ENCODE results near the gene CST4. TPM values are rescaled to one million over a fixed set of nuclear protein-coding genes. Genes with fewer than 3 reads are reported as not detected.
A peak's percentile ranks its signal among the peaks of the same experiment; 100 is the strongest.

The CST4 gene
- total and polyA plus RNA-seq, 2 experiments from 2014 or later: not detected

GRCh38 chr20:23657202-23657601, 31.6 kb downstream of the CST4 start:
- Mint-ChIP-seq H3K4me3 (no peak overlapping the region), H3K27ac (no peak overlapping the region), H3K4me1 (peaks cover 5% of the 10 kb centered on the region; the same call in 2 of the 3 replicates), H3K27me3 (ENCODE audit: insufficient read depth, low read depth, poor library complexity) (peaks cover 4% of the 10 kb centered on the region), H3K36me3 (ENCODE audit: low read depth) (no peaks in the 10 kb centered on the region), H3K9me3 (no peaks in the 10 kb centered on the region; the same call in 2 of the 3 replicates)
- DNase-seq (ENCODE audit: low spot score) (no peak), ATAC-seq (peak; percentile 37)
- Histone ChIP-seq H3K27ac (ENCODE audit: low read depth) (no peak overlapping the region), H3K79me2 (replicated peaks; ENCODE audit: insufficient read depth) (no peaks in the 10 kb centered on the region), H3K36me3 (ENCODE audit: insufficient read depth) (no peaks in the 10 kb centered on the region), H3K4me2 (no peak overlapping the region), H2AFZ (0 out of 2 replicates have a peak overlapping the region, but pooled peaks have one; percentile 25), H3K4me3 (no peak overlapping the region), H3K27me3 (ENCODE audit: insufficient read depth) (no peaks in the 10 kb centered on the region), H3K4me1 (ENCODE audit: insufficient read depth) (no peaks in the 10 kb centered on the region), H3F3A (replicated peaks; ENCODE audit: low read depth) (no peaks in the 10 kb centered on the region), H4K20me1 (replicated peaks; ENCODE audit: insufficient read depth) (no peaks in the 10 kb centered on the region), H3K9me2 (ENCODE audit: insufficient read depth) (no peaks in the 10 kb centered on the region)
- no peak for TF ChIP-seq NANOG (IDR thresholded peaks at IDR 0.05; ENCODE audit: borderline replicate concordance)
- no peak for TF ChIP-seq JUNB (IDR thresholded peaks at IDR 0.05; ENCODE audit: unreplicated experiment)
- TF ChIP-seq, protein P1, sequence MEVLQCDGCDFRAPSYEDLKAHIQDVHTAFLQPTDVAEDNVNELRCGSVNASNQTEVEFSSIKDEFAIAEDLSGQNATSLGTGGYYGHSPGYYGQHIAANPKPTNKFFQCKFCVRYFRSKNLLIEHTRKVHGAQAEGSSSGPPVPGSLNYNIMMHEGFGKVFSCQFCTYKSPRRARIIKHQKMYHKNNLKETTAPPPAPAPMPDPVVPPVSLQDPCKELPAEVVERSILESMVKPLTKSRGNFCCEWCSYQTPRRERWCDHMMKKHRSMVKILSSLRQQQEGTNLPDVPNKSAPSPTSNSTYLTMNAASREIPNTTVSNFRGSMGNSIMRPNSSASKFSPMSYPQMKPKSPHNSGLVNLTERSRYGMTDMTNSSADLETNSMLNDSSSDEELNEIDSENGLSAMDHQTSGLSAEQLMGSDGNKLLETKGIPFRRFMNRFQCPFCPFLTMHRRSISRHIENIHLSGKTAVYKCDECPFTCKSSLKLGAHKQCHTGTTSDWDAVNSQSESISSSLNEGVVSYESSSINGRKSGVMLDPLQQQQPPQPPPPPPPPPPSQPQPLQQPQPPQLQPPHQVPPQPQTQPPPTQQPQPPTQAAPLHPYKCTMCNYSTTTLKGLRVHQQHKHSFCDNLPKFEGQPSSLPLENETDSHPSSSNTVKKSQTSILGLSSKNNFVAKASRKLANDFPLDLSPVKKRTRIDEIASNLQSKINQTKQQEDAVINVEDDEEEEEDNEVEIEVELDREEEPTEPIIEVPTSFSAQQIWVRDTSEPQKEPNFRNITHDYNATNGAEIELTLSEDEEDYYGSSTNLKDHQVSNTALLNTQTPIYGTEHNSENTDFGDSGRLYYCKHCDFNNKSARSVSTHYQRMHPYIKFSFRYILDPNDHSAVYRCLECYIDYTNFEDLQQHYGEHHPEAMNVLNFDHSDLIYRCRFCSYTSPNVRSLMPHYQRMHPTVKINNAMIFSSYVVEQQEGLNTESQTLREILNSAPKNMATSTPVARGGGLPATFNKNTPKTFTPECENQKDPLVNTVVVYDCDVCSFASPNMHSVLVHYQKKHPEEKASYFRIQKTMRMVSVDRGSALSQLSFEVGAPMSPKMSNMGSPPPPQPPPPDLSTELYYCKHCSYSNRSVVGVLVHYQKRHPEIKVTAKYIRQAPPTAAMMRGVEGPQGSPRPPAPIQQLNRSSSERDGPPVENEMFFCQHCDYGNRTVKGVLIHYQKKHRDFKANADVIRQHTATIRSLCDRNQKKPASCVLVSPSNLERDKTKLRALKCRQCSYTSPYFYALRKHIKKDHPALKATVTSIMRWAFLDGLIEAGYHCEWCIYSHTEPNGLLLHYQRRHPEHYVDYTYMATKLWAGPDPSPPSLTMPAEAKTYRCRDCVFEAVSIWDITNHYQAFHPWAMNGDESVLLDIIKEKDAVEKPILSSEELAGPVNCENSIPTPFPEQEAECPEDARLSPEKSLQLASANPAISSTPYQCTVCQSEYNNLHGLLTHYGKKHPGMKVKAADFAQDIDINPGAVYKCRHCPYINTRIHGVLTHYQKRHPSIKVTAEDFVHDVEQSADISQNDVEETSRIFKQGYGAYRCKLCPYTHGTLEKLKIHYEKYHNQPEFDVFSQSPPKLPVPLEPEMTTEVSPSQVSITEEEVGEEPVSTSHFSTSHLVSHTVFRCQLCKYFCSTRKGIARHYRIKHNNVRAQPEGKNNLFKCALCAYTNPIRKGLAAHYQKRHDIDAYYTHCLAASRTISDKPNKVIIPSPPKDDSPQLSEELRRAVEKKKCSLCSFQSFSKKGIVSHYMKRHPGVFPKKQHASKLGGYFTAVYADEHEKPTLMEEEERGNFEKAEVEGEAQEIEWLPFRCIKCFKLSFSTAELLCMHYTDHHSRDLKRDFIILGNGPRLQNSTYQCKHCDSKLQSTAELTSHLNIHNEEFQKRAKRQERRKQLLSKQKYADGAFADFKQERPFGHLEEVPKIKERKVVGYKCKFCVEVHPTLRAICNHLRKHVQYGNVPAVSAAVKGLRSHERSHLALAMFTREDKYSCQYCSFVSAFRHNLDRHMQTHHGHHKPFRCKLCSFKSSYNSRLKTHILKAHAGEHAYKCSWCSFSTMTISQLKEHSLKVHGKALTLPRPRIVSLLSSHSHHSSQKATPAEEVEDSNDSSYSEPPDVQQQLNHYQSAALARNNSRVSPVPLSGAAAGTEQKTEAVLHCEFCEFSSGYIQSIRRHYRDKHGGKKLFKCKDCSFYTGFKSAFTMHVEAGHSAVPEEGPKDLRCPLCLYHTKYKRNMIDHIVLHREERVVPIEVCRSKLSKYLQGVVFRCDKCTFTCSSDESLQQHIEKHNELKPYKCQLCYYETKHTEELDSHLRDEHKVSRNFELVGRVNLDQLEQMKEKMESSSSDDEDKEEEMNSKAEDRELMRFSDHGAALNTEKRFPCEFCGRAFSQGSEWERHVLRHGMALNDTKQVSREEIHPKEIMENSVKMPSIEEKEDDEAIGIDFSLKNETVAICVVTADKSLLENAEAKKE (CRISPR knock-in tag; IDR thresholded peaks at IDR 0.05): no peak
- no peak; a peak in 1 of 4 replicates for TF ChIP-seq CTCF (conservative IDR thresholded peaks at IDR 0.05; ENCODE audit: low read depth in 2 of 2)
- TF ChIP-seq, protein P2, sequence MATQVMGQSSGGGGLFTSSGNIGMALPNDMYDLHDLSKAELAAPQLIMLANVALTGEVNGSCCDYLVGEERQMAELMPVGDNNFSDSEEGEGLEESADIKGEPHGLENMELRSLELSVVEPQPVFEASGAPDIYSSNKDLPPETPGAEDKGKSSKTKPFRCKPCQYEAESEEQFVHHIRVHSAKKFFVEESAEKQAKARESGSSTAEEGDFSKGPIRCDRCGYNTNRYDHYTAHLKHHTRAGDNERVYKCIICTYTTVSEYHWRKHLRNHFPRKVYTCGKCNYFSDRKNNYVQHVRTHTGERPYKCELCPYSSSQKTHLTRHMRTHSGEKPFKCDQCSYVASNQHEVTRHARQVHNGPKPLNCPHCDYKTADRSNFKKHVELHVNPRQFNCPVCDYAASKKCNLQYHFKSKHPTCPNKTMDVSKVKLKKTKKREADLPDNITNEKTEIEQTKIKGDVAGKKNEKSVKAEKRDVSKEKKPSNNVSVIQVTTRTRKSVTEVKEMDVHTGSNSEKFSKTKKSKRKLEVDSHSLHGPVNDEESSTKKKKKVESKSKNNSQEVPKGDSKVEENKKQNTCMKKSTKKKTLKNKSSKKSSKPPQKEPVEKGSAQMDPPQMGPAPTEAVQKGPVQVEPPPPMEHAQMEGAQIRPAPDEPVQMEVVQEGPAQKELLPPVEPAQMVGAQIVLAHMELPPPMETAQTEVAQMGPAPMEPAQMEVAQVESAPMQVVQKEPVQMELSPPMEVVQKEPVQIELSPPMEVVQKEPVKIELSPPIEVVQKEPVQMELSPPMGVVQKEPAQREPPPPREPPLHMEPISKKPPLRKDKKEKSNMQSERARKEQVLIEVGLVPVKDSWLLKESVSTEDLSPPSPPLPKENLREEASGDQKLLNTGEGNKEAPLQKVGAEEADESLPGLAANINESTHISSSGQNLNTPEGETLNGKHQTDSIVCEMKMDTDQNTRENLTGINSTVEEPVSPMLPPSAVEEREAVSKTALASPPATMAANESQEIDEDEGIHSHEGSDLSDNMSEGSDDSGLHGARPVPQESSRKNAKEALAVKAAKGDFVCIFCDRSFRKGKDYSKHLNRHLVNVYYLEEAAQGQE (IDR thresholded peaks at IDR 0.05; ENCODE audit: unreplicated experiment): no peak
- TF ChIP-seq, protein P3, sequence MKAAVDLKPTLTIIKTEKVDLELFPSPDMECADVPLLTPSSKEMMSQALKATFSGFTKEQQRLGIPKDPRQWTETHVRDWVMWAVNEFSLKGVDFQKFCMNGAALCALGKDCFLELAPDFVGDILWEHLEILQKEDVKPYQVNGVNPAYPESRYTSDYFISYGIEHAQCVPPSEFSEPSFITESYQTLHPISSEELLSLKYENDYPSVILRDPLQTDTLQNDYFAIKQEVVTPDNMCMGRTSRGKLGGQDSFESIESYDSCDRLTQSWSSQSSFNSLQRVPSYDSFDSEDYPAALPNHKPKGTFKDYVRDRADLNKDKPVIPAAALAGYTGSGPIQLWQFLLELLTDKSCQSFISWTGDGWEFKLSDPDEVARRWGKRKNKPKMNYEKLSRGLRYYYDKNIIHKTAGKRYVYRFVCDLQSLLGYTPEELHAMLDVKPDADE (IDR thresholded peaks at IDR 0.05): no peak
- no peak for TF ChIP-seq EZH2phosphoT487 (IDR thresholded peaks at IDR 0.05; ENCODE audit: unreplicated experiment)
- no peak for TF ChIP-seq ZNF114 (CRISPR knock-in tag; IDR thresholded peaks at IDR 0.05)
- TF ChIP-seq ZNF331 (CRISPR knock-in tag; IDR thresholded peaks at IDR 0.05; ENCODE audit: low read depth): no peak
- no peak for TF ChIP-seq CREB1 (CRISPR knock-in tag; IDR thresholded peaks at IDR 0.05; ENCODE audit: low read depth)
- no peak for TF ChIP-seq EZH2 (IDR thresholded peaks at IDR 0.05; ENCODE audit: low read depth, unreplicated experiment)
- TF ChIP-seq STAT1 (IDR thresholded peaks at IDR 0.05; ENCODE audit: unreplicated experiment): no peak
- no peak for TF ChIP-seq POLR2AphosphoS5 (IDR thresholded peaks at IDR 0.05; ENCODE audit: low read depth)

Data from GM23338 (cell line).